Gastroesophageal sphincter (tissue), 4 donors: Measurements from ENCODE around the gene IFNGR2. TPM values are rescaled to one million over a fixed set of nuclear protein-coding genes. Genes with fewer than 3 reads are reported as not detected.
"Not testable (repeated sequence)": the region's sequence is repeated elsewhere in the genome, so short reads cannot be mapped to it uniquely, and the experiment has no call there.

Source experiments
- ATAC-seq: fragments of 150-250 bp; one replicate; pipeline ENCODE4 v1.9.1; 2016; ENCODE audit warnings: mild to moderate bottlenecking, moderate library complexity
- H3K27ac ChIP-seq, 4 donors: fragments of 200-600 bp; sonication (generic) in 3 of 4; 1 replicate in 3 of 4; 2 replicates in 1 of 4; pipeline ENCODE4 v1.5.1; 2016 to 2019
- H3K27me3 ChIP-seq: fragments of 200-600 bp; sonication (generic); one replicate; pipeline ENCODE4 v1.5.1; 2019
- H3K36me3 ChIP-seq, 2 donors: fragments of 200-600 bp; sonication (generic); one replicate each; pipeline ENCODE4 v1.5.1; 2019; ENCODE audit warnings: control low read depth in 1 of 2
- H3K4me1 ChIP-seq, 3 donors: fragments of 200-600 bp; sonication (generic); 1 replicate in 2 of 3; 2 replicates in 1 of 3; pipeline ENCODE4 v1.5.1; 2016 to 2019; ENCODE audit warnings: control low read depth in 2 of 3
- H3K4me3 ChIP-seq, 2 donors: fragments of 200-600 bp; sonication (generic); one replicate each; pipeline ENCODE4 v1.5.1; 2019; ENCODE audit warnings: mild to moderate bottlenecking in 1 of 2, moderate library complexity in 1 of 2
- H3K9me3 ChIP-seq, 3 donors: fragments of 200-600 bp; sonication (generic); one replicate each; pipeline ENCODE4 v1.5.1; 2017 to 2019; ENCODE audit warnings: control low read depth in 2 of 3
- EP300 ChIP-seq: sonication (generic); formaldehyde crosslinking; IDR thresholded peaks from one replicate; pipeline ENCODE4 v1.6.1; 2017; ENCODE audit warnings: antibody characterized with exemption, mild to moderate bottlenecking
- POLR2A ChIP-seq, 2 donors: fragments of 450-650 bp; IDR thresholded peaks; one replicate each; pipeline ENCODE4 v1.6.1; 2017; ENCODE audit warnings: antibody characterized with exemption in 2 of 2, mild to moderate bottlenecking in 2 of 2, moderate library complexity in 1 of 2
- POLR2AphosphoS5 ChIP-seq: sonication (generic); formaldehyde crosslinking; IDR thresholded peaks from one replicate; pipeline ENCODE4 v1.6.1; 2017; ENCODE audit warnings: antibody characterized with exemption
- WGBS, 2 donors: methylation state at CpG; one replicate each; pipeline ENCODE4 v1.1.5; 2018; ENCODE audit warnings: low coverage in 1 of 2; 5-methylcytosine and 5-hydroxymethylcytosine counted together
- total RNA-seq, 4 donors: library from RNA; depleted of rRNA; stranded (reverse); fragments of >200 nt; gene quantifications; one replicate each; pipeline ENCODE4 v1.1.0, GENCODE V29; 2016
- TF ChIP-seq, protein P1 (sequence below), 4 experiments: fragments of 200-600 bp in 2 of 4; fragments of 450-650 bp in 2 of 4; sonication (generic) in 1 of 4; IDR thresholded peaks; one replicate each; pipeline ENCODE4 v1.5.1; 2017 to 2019; ENCODE audit warnings: antibody characterized with exemption in 4 of 4, mild to moderate bottlenecking in 2 of 4, moderate library complexity in 2 of 4

The IFNGR2 gene
- total RNA-seq, 4 donors from 2014 or later: 19.6 to 53.7 (median 41.1) TPM

DNA sequence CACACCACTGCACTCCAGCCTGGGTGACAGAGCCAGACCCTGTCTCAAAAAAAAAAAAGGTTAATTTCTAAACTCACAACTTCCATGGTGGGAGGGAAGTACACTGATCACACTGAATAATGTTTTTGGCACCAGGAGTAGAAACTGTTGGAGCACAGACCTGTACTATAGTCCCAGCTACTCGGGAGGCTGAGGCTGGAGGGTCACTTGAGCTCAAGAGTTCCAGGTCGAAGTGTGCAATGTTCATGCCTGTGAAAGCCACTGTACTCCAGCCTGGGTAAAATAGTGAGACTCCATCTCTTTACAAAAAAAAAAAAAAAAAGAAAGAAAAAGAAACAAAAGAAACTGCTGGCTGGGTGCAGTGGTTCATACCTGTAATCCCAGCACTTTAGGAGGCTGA is 41.3 kb downstream of the IFNGR2 start:
- TF ChIP-seq, protein P1, sequence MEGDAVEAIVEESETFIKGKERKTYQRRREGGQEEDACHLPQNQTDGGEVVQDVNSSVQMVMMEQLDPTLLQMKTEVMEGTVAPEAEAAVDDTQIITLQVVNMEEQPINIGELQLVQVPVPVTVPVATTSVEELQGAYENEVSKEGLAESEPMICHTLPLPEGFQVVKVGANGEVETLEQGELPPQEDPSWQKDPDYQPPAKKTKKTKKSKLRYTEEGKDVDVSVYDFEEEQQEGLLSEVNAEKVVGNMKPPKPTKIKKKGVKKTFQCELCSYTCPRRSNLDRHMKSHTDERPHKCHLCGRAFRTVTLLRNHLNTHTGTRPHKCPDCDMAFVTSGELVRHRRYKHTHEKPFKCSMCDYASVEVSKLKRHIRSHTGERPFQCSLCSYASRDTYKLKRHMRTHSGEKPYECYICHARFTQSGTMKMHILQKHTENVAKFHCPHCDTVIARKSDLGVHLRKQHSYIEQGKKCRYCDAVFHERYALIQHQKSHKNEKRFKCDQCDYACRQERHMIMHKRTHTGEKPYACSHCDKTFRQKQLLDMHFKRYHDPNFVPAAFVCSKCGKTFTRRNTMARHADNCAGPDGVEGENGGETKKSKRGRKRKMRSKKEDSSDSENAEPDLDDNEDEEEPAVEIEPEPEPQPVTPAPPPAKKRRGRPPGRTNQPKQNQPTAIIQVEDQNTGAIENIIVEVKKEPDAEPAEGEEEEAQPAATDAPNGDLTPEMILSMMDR (IDR thresholded peaks at IDR 0.05): no peak
- TF ChIP-seq EP300: no peak
- TF ChIP-seq POLR2AphosphoS5: no peak
- TF ChIP-seq POLR2A (IDR thresholded peaks at IDR 0.05): no peak
- Histone ChIP-seq H3K27me3 (no peaks in the 10 kb centered on the region), H3K36me3 (peaks cover 0 to 54% of the 10 kb centered on the region in 2 donors), H3K4me1 (peaks cover 0 to 29% (median 6%) of the 10 kb centered on the region in 3 donors), H3K9me3 (no peaks in the 10 kb centered on the region), H3K4me3 (no peak overlapping the region), H3K27ac (peak overlapping the region in 2 of 4 donors; percentile 14 to 45)
- WGBS, 2 donors: 40 to 55% methylated on average over 1 to 2 of the region's 2 CpGs
- ATAC-seq: no peak

DNA sequence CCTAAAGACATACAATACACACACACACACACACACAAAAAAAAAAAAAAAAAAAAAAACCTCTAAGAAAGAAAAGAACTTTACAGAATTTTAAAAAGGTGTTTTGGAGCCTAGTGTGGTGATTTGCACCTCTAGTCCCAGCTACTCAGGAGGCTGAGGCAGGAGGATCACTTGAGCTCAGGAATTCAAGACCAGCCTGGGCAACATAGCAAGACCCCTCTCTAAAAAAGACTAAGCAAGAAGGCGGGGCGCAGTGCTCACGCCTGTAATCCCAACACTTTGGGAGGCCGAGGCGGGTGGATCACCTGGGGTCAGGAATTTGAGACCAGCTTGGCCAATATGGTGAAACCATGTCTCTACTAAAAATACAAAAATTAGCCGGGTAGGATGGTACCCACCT is 43.4 kb downstream of the IFNGR2 start:
- 89 to 100% methylated on average over 1 to 6 of the region's 6 CpGs for WGBS, 2 donors
- H3K27me3 ChIP-seq, H3K9me3 ChIP-seq, H3K27ac ChIP-seq, H3K4me3 ChIP-seq, ATAC-seq: not testable (repeated sequence)
- Histone ChIP-seq H3K36me3 (peaks cover 0 to 64% of the 10 kb centered on the region in 2 donors), H3K4me1 (peaks cover 0 to 25% (median 6%) of the 10 kb centered on the region in 3 donors)

DNA sequence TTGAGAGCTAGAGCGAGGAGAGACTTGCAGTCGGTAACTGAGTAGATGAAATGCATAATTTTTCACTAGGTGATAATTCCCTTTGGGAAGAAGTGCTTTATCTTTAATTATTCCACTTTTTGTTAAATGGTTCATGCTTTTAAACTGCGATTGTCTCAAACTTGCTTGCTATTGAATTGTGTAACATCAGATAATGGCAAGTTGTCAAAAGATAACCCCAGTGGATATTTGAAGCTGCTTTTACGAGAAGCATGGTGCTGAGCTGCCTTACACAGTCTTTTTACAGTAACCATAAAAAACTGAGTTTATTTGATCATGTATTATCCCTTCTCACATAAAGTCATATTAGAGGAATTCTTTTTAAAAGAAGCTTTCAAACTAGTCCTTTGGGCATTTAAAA is 46.4 kb downstream of the IFNGR2 start:
- Histone ChIP-seq H3K27ac (no peak overlapping the region), H3K36me3 (peaks cover 0 to 73% of the 10 kb centered on the region in 2 donors), H3K4me3 (no peak overlapping the region), H3K9me3 (no peaks in the 10 kb centered on the region), H3K27me3 (no peaks in the 10 kb centered on the region), H3K4me1 (peaks cover 0 to 10% (median 0%) of the 10 kb centered on the region in 3 donors)
- TF ChIP-seq, protein P1 (IDR thresholded peaks at IDR 0.05): no peak
- TF ChIP-seq POLR2A (IDR thresholded peaks at IDR 0.05) (no peak), POLR2AphosphoS5 (no peak), EP300 (no peak)
- 86 to 92% methylated on average over 4 of the region's 4 CpGs for WGBS, 2 donors
- no peak for ATAC-seq

DNA sequence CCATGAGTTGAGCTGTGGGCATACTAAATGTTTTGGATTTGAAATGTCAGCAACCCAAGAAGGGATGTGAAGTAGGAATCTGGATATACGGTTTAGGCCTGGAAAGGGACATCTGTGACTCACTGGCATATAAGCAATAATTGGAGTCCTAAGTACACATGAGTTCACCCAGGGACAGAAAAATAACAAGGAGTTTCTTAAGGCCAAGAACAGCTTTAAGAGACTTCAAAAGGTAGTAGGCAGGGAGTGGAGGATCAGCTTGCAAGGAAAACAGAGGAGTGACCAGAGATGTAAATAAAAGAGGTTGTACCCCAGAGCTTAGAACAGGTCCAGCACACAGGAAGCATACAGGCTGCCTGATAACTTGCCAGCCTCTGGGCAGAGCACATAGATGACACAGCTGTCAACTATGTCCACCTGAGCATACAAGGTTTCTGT is 48.4 kb downstream of the IFNGR2 start:
- 67 to 70% methylated on average over 1 of the region's 1 CpG for WGBS, 2 donors
- TF ChIP-seq, protein P1 (IDR thresholded peaks at IDR 0.05): no peak
- peaks cover 0 to 90% of the 10 kb centered on the region in 2 donors for H3K36me3 ChIP-seq
- no peak for ATAC-seq
- H3K27ac ChIP-seq: no peak overlapping the region
- H3K27me3 ChIP-seq: no peaks in the 10 kb centered on the region
- no peak overlapping the region for H3K4me3 ChIP-seq
- H3K9me3 ChIP-seq: no peaks in the 10 kb centered on the region
- no peaks in the 10 kb centered on the region for H3K4me1 ChIP-seq

DNA sequence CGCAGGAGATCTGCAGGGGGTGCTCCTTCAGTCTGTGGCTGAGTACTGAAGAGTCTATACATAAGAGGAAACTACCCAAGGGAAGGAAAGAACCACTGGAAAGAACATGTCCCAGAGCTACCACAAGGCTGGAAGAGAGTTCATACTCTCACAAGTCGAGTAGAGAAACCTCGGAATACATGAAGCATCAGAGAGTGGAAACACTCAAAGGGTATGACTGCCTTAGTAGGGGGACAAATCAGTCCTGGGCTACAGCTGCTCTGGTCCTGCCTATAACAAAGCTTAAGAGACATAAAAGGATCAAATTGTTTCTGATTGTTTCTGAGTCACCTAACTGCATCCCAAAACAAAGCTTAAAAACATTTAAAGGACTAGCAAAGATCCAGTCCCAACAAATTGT is 49.1 kb downstream of the IFNGR2 start:
- Histone ChIP-seq H3K9me3 (no peaks in the 10 kb centered on the region), H3K4me3 (no peak overlapping the region), H3K27me3 (no peaks in the 10 kb centered on the region), H3K4me1 (no peaks in the 10 kb centered on the region), H3K27ac (no peak overlapping the region), H3K36me3 (peaks cover 0 to 90% of the 10 kb centered on the region in 2 donors)
- ATAC-seq: no peak
- TF ChIP-seq POLR2A (IDR thresholded peaks at IDR 0.05) (no peak), POLR2AphosphoS5 (no peak), EP300 (no peak)
- TF ChIP-seq, protein P1 (IDR thresholded peaks at IDR 0.05): no peak
- 80 to 94% methylated on average over 2 of the region's 3 CpGs for WGBS, 2 donors
